ENCODE measurements around the gene RTP5. TPM values are rescaled to one million over a fixed set of nuclear protein-coding genes. Genes with fewer than 3 reads are reported as not detected.

Gene RTP5
- total and polyA plus RNA-seq, 3 donors from 2014 or later: 0.13 to 0.93 (median 0.47) TPM

DNA sequence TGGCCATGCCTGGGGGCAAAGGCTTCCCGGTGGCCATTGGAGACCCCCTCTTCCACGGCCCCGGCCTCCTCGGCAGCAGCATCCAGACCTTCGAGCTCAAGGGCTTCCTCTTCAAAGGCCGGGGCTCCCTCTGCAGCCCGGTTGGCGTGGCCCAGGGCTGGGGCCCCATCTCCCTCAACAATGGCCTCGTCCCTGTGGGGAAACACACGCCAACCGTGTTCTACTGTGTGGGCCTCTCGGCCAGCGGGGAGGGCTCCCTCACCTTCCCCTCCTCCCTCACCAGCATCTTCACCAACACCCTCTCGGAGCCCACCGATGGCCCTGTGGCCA, 2.7 kb downstream of the RTP5 start:
- no peaks in the 10 kb centered on the region for H3K36me3 ChIP-seq (ENCODE audit: low read depth, missing control alignments)
- DNase-seq: no peak
- no peak overlapping the region for H3K27ac ChIP-seq
- H3K27me3 ChIP-seq: no peaks in the 10 kb centered on the region
- H3K9me3 ChIP-seq: no peaks in the 10 kb centered on the region
- TF ChIP-seq, protein P1, sequence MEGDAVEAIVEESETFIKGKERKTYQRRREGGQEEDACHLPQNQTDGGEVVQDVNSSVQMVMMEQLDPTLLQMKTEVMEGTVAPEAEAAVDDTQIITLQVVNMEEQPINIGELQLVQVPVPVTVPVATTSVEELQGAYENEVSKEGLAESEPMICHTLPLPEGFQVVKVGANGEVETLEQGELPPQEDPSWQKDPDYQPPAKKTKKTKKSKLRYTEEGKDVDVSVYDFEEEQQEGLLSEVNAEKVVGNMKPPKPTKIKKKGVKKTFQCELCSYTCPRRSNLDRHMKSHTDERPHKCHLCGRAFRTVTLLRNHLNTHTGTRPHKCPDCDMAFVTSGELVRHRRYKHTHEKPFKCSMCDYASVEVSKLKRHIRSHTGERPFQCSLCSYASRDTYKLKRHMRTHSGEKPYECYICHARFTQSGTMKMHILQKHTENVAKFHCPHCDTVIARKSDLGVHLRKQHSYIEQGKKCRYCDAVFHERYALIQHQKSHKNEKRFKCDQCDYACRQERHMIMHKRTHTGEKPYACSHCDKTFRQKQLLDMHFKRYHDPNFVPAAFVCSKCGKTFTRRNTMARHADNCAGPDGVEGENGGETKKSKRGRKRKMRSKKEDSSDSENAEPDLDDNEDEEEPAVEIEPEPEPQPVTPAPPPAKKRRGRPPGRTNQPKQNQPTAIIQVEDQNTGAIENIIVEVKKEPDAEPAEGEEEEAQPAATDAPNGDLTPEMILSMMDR (IDR thresholded peaks at IDR 0.05): no peak
- no peak for TF ChIP-seq POLR2A (IDR thresholded peaks at IDR 0.05)
- WGBS, 2 donors: 92% methylated on average over 11 to 15 of the region's 15 CpGs
- no peak overlapping the region for H3K4me3 ChIP-seq
- intact Hi-C loops (cut with DNase I; ENCODE audit: low total_unique reads): no loop called here
- H3K4me1 ChIP-seq: no peaks in the 10 kb centered on the region

DNA sequence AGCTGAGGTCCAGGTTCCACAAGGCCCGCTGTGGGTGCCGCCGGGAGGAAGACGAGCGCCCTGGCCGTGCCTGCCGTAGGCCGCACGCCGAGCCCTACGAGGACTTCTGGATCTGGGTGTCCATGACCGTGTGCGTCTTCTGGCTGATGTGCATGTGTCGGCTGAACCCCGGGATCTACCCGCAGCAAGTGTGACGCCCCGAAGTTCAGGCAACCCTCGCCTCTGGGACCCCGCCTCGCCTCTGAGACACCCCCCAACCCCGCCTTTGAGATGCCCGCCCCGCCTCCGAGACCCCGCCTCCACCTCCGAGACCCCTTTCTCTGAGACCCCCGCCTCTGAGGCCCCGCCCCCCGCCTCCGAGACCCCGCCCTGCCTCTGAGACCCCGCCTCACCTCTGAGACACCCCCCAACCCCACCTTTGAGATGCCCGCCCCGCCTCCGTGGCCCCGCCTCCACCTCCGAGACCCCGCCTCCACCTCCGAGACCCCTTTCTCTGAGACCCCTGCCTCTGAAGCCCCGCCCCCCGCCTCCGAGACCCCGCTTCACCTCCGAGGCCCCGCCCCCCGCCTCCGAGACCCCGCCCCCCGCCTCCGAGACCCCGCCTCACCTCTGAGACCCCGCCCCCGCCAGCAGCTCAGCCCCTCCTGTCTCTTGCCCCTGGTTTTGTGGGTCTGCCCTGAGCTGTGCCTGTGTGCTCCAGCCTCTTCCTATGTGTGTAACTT, 3.7 kb downstream of the RTP5 start:
- no peak overlapping the region for H3K27ac ChIP-seq
- no peaks in the 10 kb centered on the region for H3K4me1 ChIP-seq
- WGBS, 2 donors: 72 to 79% methylated on average over 28 to 42 of the region's 54 CpGs
- no peak overlapping the region for H3K4me3 ChIP-seq
- H3K36me3 ChIP-seq (ENCODE audit: low read depth, missing control alignments): no peaks in the 10 kb centered on the region
- no peaks in the 10 kb centered on the region for H3K27me3 ChIP-seq
- DNase-seq: peak; percentile 48
- intact Hi-C loops (cut with DNase I; ENCODE audit: low total_unique reads): no loop called here
- no peaks in the 10 kb centered on the region for H3K9me3 ChIP-seq
- TF ChIP-seq, protein P1 (IDR thresholded peaks at IDR 0.05): no peak
- TF ChIP-seq POLR2A (IDR thresholded peaks at IDR 0.05): no peak

DNA sequence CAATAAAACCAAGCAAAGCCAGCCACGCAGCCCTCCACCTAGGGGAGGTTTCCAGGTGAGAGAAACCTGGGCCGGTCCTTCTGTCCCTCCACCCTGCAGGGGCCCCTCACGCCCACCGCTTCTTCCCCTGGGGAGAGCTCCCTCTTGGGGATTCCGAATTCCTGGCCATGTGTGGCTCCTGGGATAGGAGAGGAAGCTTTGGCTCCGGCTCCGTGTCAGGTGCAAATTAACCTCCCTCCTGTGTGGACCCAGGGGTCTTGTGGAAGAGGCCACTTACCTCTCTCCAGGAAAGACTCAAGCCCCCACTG, 4.2 kb downstream of the RTP5 start:
- 63 to 87% methylated on average over 4 to 7 of the region's 7 CpGs for WGBS, 2 donors
- Histone ChIP-seq H3K27ac (no peak overlapping the region), H3K36me3 (ENCODE audit: low read depth, missing control alignments) (no peaks in the 10 kb centered on the region), H3K27me3 (no peaks in the 10 kb centered on the region), H3K4me1 (no peaks in the 10 kb centered on the region), H3K4me3 (no peak overlapping the region), H3K9me3 (no peaks in the 10 kb centered on the region)
- TF ChIP-seq POLR2A (IDR thresholded peaks at IDR 0.05): no peak
- TF ChIP-seq, protein P1 (IDR thresholded peaks at IDR 0.05): no peak
- intact Hi-C loops (cut with DNase I; ENCODE audit: low total_unique reads): no loop called here
- DNase-seq: no peak

DNA sequence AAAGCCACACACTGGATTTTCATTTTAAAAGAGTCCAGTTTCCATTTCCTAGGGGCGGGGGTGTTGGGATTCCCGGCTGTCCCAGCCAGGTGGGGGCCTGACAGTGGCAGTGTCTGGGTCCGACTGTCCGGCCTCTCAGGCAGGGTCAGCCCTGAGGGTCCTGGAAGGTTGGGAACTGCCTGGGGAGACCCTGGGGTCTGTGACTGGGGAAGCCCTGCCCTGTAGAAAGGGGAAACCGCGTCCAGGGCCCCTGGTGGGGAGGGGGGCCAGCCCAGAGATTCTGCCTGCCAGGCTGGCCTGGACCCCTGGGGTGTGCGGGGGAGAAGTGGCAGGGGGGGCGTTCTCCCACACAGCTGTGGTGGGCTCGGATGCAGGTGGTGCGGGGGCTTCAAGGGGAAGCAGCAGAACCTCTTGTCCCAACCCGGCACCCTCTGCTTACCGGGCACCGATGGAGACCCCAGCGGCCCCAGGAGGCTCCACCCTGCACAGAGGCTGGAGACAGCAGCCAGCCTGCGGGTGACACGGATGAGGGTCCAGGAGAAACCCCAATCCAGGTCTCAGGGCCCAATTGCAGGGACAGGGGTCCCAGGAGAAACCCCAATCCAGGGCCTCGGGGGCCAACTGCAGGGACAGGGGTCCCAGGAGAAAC, 4.9 kb downstream of the RTP5 start:
- no peak overlapping the region for H3K27ac ChIP-seq
- intact Hi-C loops (cut with DNase I; ENCODE audit: low total_unique reads): no loop called here
- H3K36me3 ChIP-seq (ENCODE audit: low read depth, missing control alignments): no peaks in the 10 kb centered on the region
- 92 to 93% methylated on average over 9 to 17 of the region's 17 CpGs for WGBS, 2 donors
- H3K9me3 ChIP-seq: no peaks in the 10 kb centered on the region
- no peaks in the 10 kb centered on the region for H3K27me3 ChIP-seq
- no peaks in the 10 kb centered on the region for H3K4me1 ChIP-seq
- DNase-seq: no peak
- TF ChIP-seq POLR2A (IDR thresholded peaks at IDR 0.05): no peak
- TF ChIP-seq, protein P1 (IDR thresholded peaks at IDR 0.05): no peak
- H3K4me3 ChIP-seq: no peak overlapping the region
